PC-3 (cell line): ENCODE data around the gene CYFIP2. TPM values are rescaled to one million over a fixed set of nuclear protein-coding genes. Genes with fewer than 3 reads are reported as not detected.

Experiments used
- ATAC-seq: fragments of 200-7000 bp; cut with Tn5 transposase; 2 replicates; pipeline ENCODE4 v1.9.1; 2020; ENCODE audit warnings: mild to moderate bottlenecking, moderate library complexity
- BruUV-seq: library from RNA; stranded (reverse); fragments of 400-500 nt; replicated peaks from 2 replicates; lab custom pipeline; 2021; lab: Mats Ljungman, UMichigan
- CTCF ChIA-PET: fragments of 300-600 bp; sonication (Branson Sonifier 250); formaldehyde crosslinking; loops from one replicate; lab custom pipeline; 2022; ENCODE audit warnings: antibody characterized with exemption; lab: Charles Lee
- POLR2A ChIA-PET: fragments of 300-600 bp; sonication (Branson Sonifier 250); formaldehyde crosslinking; loops from one replicate; lab custom pipeline; 2022; ENCODE audit warnings: antibody characterized with exemption; ENCODE audit not compliant: unreplicated experiment; lab: Charles Lee
- DNase-seq: peaks from one replicate; pipeline ENCODE4 v3.0.0-alpha.2; 2015
- H2AFZ ChIP-seq: fragments of 300-600 bp; sonication (generic); 2 replicates; pipeline ENCODE4 v1.6.0; 2016; ENCODE audit warnings: antibody characterized with exemption, low read length
- H3F3A ChIP-seq: fragments of 300-600 bp; sonication (generic); one replicate; pipeline ENCODE4 v1.6.0; 2017; ENCODE audit warnings: antibody characterized with exemption, low read length, control low read depth, mild to moderate bottlenecking; ENCODE audit not compliant: unreplicated experiment
- H3K27ac ChIP-seq: fragments of 300-600 bp; sonication (generic); 2 replicates; pipeline ENCODE4 v1.5.1; 2016; ENCODE audit warnings: mild to moderate bottlenecking, low read length
- H3K27me3 ChIP-seq: fragments of 300-600 bp; sonication (generic); 2 replicates; pipeline ENCODE4 v1.6.1; 2016; ENCODE audit warnings: low read length, mixed read lengths
- H3K36me3 ChIP-seq: fragments of 300-600 bp; sonication (generic); 2 replicates; pipeline ENCODE4 v1.6.1; 2016; ENCODE audit warnings: low read depth, mixed run types, low read length, mixed read lengths
- H3K4me1 ChIP-seq: fragments of 300-600 bp; sonication (generic); 2 replicates; pipeline ENCODE4 v1.5.1; 2016; ENCODE audit warnings: low read length; ENCODE audit not compliant: insufficient read depth
- H3K4me2 ChIP-seq: fragments of 300-600 bp; sonication (generic); 2 replicates; pipeline ENCODE4 v1.6.0; 2016; ENCODE audit warnings: low read length
- H3K4me3 ChIP-seq: fragments of 300-600 bp; sonication (generic); 2 replicates; pipeline ENCODE4 v1.5.1; 2016; ENCODE audit warnings: mild to moderate bottlenecking, low read length, mixed read lengths
- H3K79me2 ChIP-seq: fragments of 300-600 bp; sonication (generic); 2 replicates; pipeline ENCODE4 v1.6.1; 2017; ENCODE audit warnings: low read length, mixed read lengths
- H3K9ac ChIP-seq: fragments of 300-600 bp; sonication (generic); 2 replicates; pipeline ENCODE4 v1.6.0; 2016; ENCODE audit warnings: mild to moderate bottlenecking, low read length
- H3K9me2 ChIP-seq: fragments of 300-600 bp; sonication (generic); replicated peaks from 2 replicates; pipeline ENCODE4 v1.6.1; 2016; ENCODE audit warnings: mixed run types, low read length, mixed read lengths
- H3K9me3 ChIP-seq: fragments of 300-600 bp; sonication (generic); 2 replicates; pipeline ENCODE4 v1.6.1; 2016; ENCODE audit warnings: low read length, mixed read lengths
- H4K20me1 ChIP-seq: fragments of 300-600 bp; sonication (generic); 2 replicates; pipeline ENCODE4 v1.6.1; 2016; ENCODE audit warnings: low read length, mixed read lengths
- CTCF ChIP-seq: fragments of 300-600 bp; sonication (generic); conservative IDR thresholded peaks from 2 replicates; pipeline ENCODE4 v1.5.1; 2017; ENCODE audit warnings: antibody characterized with exemption, low read depth, mild to moderate bottlenecking, low read length
- EZH2 ChIP-seq: fragments of 300-600 bp; sonication (generic); IDR thresholded peaks from one replicate; pipeline ENCODE4 v1.6.1; 2017; ENCODE audit warnings: antibody characterized with exemption, mild to moderate bottlenecking, low read length; ENCODE audit not compliant: unreplicated experiment
- EZH2phosphoT487 ChIP-seq: fragments of 300-600 bp; sonication (generic); IDR thresholded peaks from 2 replicates; pipeline ENCODE4 v1.6.1; 2018; ENCODE audit warnings: mild to moderate bottlenecking, antibody characterized with exemption, low read length, borderline replicate concordance
- intact Hi-C: fragments of 100-400 bp; cut with micrococcal nuclease; formaldehyde crosslinking; loops from 2 replicates; pipeline ENCODE4 v1.9.0; 2023
- total RNA-seq: library from RNA; depleted of rRNA; stranded (reverse); fragments of >200 nt; gene quantifications from 2 replicates; pipeline ENCODE4 v1.2.3, GENCODE V29; 2014

CYFIP2 gene
- total RNA-seq, 1 experiment from 2014 or later: 36.0 TPM

GRCh38 chr5:157390133-157390532, 124.2 kb downstream of the CYFIP2 start:
- BruUV-seq: TSS peak; percentile 42
- POLR2A ChIA-PET: interaction anchor here (0.6 to 1.0 kb wide), 2 partner anchors 18 to 54 kb away, joined by 3 read pairs; no protein-coding TSS in a partner anchor

DNA sequence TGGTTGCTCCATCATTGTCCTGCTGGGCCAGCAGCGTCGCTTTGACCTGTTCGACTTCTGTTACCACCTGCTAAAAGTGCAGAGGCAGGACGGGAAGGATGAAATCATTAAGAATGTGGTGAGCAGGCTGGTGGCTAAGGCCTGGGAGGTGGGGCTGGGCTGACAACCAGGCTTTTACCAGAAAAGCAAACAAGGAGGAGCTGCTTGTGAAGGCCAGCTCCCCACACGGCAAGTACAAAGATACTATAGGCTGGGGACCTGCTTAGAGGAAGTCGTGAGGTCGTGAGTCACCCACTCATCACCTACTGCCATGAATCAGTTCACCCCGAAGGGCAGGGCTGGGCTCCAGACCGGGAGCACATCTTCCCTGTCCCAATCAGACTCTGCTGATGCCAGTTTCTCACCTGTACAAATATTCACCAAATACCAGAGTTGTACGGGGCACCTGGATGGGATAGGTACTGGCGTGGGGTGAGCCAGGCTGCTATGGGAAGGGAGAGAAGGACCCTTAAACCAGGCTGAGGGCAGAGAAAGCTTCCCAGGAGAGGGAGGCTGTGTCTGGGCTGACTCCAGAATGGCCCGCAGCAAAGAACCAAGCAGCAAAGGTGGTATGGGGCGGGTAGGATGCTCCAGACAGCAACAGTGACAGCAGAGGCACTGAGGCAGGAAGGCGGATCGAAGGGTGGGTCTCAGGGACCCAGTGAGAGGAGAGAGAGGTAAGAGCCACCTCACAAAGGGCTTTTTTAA, 124.8 kb downstream of the CYFIP2 start:
- H3K4me3 ChIP-seq: peak overlapping the region; percentile 30
- intact Hi-C loops: loop anchor here (1.0 to 5.0 kb wide), 5 partner anchors 18 to 217 kb away; no protein-coding TSS in a partner anchor
- H3K9me3 ChIP-seq: no peaks in the 10 kb centered on the region
- ChIA-PET CTCF (interaction anchor here (0.5 to 1.0 kb wide), 5 partner anchors 12 to 353 kb away, joined by 3 to 4 read pairs (median 3); partner anchors contain the start of gene LSM11), POLR2A (interaction anchor here (0.5 to 0.6 kb wide), 2 partner anchors 54 to 70 kb away, joined by 3 to 6 read pairs; partner anchors contain the start of gene NIPAL4)
- no peaks in the 10 kb centered on the region for H3K9me2 ChIP-seq
- no TSS peak for BruUV-seq
- H3K4me2 ChIP-seq: peak overlapping the region; percentile 72
- peak overlapping the region; percentile 45; the same call in 1 of the 2 replicates for H2AFZ ChIP-seq
- H4K20me1 ChIP-seq: no peaks in the 10 kb centered on the region
- DNase-seq: peak; percentile 100
- peaks cover 10% of the 10 kb centered on the region for H3F3A ChIP-seq
- no peak for TF ChIP-seq EZH2phosphoT487
- no peak for TF ChIP-seq CTCF
- no peak for TF ChIP-seq EZH2
- H3K79me2 ChIP-seq: 0 out of 2 replicates have a peak, but pooled peaks cover 6% of the 10 kb centered on the region
- H3K36me3 ChIP-seq: no peaks in the 10 kb centered on the region
- H3K27me3 ChIP-seq: no peaks in the 10 kb centered on the region
- peak; percentile 93 for ATAC-seq
- H3K4me1 ChIP-seq: peaks cover 59% of the 10 kb centered on the region
- peak overlapping the region; percentile 87 for H3K27ac ChIP-seq
- H3K9ac ChIP-seq: peak overlapping the region; percentile 54

More at GRCh38 chr5:157390133-157390532, 124.2 kb downstream of the CYFIP2 start:
- Histone ChIP-seq H3F3A (peaks cover 16% of the 10 kb centered on the region), H3K4me2 (peak overlapping the region; percentile 43), H4K20me1 (no peaks in the 10 kb centered on the region), H3K79me2 (0 out of 2 replicates have a peak, but pooled peaks cover 6% of the 10 kb centered on the region), H3K27ac (peak overlapping the region; percentile 72), H3K27me3 (no peaks in the 10 kb centered on the region), H3K9me3 (no peaks in the 10 kb centered on the region), H3K36me3 (no peaks in the 10 kb centered on the region), H3K4me3 (no peak overlapping the region), H3K4me1 (peaks cover 65% of the 10 kb centered on the region), H3K9ac (peak overlapping the region; percentile 3; the same call in 1 of the 2 replicates), H2AFZ (no peak overlapping the region), H3K9me2 (no peaks in the 10 kb centered on the region)
- ATAC-seq (no peak), DNase-seq (no peak)
- intact Hi-C loops: loop anchor here (1.0 to 5.0 kb wide), 5 partner anchors 18 to 217 kb away; no protein-coding TSS in a partner anchor
- TF ChIP-seq EZH2 (no peak), CTCF (no peak), EZH2phosphoT487 (no peak)
- CTCF ChIA-PET: interaction anchor here (0.5 to 1.2 kb wide), 5 partner anchors 13 to 353 kb away, joined by 3 to 4 read pairs (median 3); partner anchors contain the start of gene LSM11
